ENCODE results near the gene CDCA3.

CDCA3 gene

DNA sequence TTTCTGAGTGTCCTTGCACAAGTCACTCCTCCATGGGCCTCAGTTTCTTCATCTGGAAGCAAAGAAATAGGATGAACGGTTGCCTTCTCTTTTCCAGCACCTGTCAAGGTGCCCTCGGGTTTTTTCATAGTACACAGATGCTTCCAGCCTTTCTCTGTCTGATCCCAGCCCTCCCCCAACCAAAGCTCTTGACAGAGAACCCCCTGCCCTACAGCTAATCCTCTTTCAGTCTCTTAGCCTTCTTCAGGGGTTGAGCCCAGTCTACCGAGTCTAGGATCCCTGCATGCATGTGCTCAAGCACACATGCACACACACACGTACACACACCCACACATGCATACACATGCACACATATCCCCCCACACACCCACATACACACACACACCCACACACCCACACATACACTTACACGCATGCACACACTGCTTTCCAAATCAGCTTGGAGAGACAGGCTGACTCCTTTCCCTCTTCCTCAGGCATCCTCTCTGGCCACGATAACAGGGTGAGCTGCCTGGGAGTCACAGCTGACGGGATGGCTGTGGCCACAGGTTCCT, 4.7 kb downstream of the CDCA3 start:
- no peak for DNase-seq (ENCODE audit: insufficient read length)

DNA sequence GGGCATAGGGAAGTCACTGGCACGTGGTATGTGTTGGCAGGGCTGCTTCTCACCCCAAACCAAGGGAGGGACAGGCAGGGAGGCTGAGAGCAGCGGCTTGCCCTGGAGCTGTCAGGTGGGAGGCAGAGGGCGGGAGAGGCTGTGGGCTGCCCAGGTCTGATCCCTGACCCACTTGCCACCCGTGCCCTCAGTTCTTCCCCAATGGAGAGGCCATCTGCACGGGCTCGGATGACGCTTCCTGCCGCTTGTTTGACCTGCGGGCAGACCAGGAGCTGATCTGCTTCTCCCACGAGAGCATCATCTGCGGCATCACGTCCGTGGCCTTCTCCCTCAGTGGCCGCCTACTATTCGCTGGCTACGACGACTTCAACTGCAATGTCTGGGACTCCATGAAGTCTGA, 5.7 kb downstream of the CDCA3 start:
- no peak for TF ChIP-seq TAF1 (IDR thresholded peaks at IDR 0.05; ENCODE audit: borderline replicate concordance, low read depth, low read length)
- TF ChIP-seq POLR2AphosphoS5 (IDR thresholded peaks at IDR 0.05; ENCODE audit: low read depth, low read length): no peak
- no peak for TF ChIP-seq POLR2A (IDR thresholded peaks at IDR 0.05; ENCODE audit: low read depth, low read length)
- DNase-seq (ENCODE audit: insufficient read length): no peak
- no peak for FAIRE-seq

More for the DNA sequence above, 4.7 kb downstream of the CDCA3 start:
- no peak for FAIRE-seq
- TF ChIP-seq POLR2AphosphoS5 (IDR thresholded peaks at IDR 0.05; ENCODE audit: low read depth, low read length): no peak
- TF ChIP-seq POLR2A (IDR thresholded peaks at IDR 0.05; ENCODE audit: low read depth, low read length): no peak
- TF ChIP-seq TAF1 (IDR thresholded peaks at IDR 0.05; ENCODE audit: borderline replicate concordance, low read depth, low read length): no peak

GRCh38 chr12:6843118-6843902, 7.8 kb downstream of the CDCA3 start:
- FAIRE-seq (no peak), DNase-seq (ENCODE audit: insufficient read length) (no peak)
- no peak for TF ChIP-seq POLR2A (IDR thresholded peaks at IDR 0.05; ENCODE audit: low read depth, low read length)
- no peak for TF ChIP-seq TAF1 (IDR thresholded peaks at IDR 0.05; ENCODE audit: borderline replicate concordance, low read depth, low read length)
- TF ChIP-seq POLR2AphosphoS5 (IDR thresholded peaks at IDR 0.05; ENCODE audit: low read depth, low read length): no peak

- no peak for TF ChIP-seq POLR2AphosphoS5 (IDR thresholded peaks at IDR 0.05; ENCODE audit: low read depth, low read length)
- TF ChIP-seq POLR2A (IDR thresholded peaks at IDR 0.05; ENCODE audit: low read depth, low read length): no peak
- no peak for TF ChIP-seq TAF1 (IDR thresholded peaks at IDR 0.05; ENCODE audit: borderline replicate concordance, low read depth, low read length)
- DNase-seq (ENCODE audit: insufficient read length) (no peak), FAIRE-seq (no peak)
These were observed 9.0 kb downstream of the CDCA3 start for GRCh38 chr12:6842075-6842474.

DNA sequence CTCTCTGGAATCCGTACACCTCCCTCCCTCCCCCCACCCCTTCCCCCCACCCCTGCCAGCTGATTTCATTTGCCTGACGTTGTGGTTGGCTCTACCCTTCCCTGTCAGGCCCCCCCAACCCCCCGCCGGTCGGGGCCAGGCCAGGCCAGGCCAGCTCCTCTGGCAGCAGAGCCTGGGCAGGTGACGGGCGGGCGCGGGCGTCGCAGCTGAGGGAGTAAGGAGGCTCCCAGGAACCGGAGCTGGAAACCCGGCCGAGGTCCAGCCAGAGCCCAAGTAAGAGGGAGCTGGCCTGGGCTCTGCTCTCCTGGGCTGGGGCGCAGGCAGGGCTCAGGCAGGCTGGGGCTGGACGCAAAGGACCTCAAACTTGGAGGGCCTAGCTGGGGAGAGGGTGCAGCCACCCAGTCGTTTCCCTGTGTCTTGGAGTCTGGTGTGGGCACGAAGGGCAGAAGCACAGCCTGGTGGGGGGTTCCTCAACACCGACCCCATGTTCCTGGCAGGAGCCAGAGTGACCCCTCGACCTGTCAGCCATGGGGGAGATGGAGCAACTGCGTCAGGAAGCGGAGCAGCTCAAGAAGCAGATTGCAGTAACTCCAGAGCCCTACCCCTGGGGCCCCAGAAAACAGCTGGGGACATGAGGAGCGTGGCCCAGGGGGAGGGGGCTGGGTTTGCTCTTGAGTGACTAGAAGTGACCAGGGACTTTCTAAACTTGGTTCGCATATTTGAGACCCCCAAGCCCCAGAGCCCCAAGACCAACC, 10.1 kb downstream of the CDCA3 start, which contains the start of gene GNB3:
Gene GNB3 (plus strand): TSS at position 165 of the 755 bp plus-strand sequence. CDS start 363 bp downstream, at position 528.
- no peak for DNase-seq (ENCODE audit: insufficient read length)
- TF ChIP-seq POLR2A (IDR thresholded peaks at IDR 0.05; ENCODE audit: low read depth, low read length) (no peak), POLR2AphosphoS5 (IDR thresholded peaks at IDR 0.05; ENCODE audit: low read depth, low read length) (no peak), TAF1 (IDR thresholded peaks at IDR 0.05; ENCODE audit: borderline replicate concordance, low read depth, low read length) (no peak)
- no peak for FAIRE-seq

GRCh38 chr12:6840330-6840729, 10.8 kb downstream of the CDCA3 start:
- FAIRE-seq (no peak), DNase-seq (ENCODE audit: insufficient read length) (no peak)
- TF ChIP-seq POLR2A (IDR thresholded peaks at IDR 0.05; ENCODE audit: low read depth, low read length) (no peak), POLR2AphosphoS5 (IDR thresholded peaks at IDR 0.05; ENCODE audit: low read depth, low read length) (no peak), TAF1 (IDR thresholded peaks at IDR 0.05; ENCODE audit: borderline replicate concordance, low read depth, low read length) (no peak)

DNA sequence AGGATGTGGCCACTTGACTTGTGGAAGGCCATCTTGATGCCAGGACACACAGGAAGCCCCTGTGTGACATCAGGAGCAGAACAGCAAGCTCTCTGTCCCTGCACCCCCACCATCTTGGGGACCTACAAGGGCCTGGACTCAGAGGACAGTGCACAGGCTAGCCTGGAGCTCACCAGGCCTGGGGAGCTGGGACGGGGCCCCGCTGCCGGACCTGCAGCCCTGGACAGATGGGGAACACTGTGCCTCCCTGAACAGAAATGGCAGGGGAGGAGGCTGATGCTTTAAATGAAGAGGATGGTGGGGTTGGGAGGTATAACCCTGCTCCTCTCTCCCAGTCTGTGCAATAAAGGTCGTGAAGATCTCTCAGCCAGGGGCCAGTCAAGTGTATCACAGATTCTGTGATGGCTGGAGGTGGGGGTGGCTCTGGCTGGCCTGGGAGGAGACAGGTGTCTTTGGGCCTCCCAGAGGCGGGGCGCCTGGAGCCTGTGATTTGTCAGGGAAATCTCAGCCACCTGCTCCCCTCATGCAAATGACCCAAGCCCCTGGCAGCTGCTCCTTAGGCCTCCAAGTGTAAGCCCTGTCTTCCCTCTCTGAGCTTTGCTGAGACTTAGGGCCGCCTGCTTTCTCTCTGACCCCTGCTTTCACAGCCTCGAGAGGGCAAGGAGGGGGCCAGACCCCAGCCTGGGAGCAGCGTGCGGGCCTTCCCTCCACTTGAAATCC, 11.4 kb downstream of the CDCA3 start:
- TF ChIP-seq TAF1 (IDR thresholded peaks at IDR 0.05; ENCODE audit: borderline replicate concordance, low read depth, low read length) (no peak), POLR2A (IDR thresholded peaks at IDR 0.05; ENCODE audit: low read depth, low read length) (no peak), POLR2AphosphoS5 (IDR thresholded peaks at IDR 0.05; ENCODE audit: low read depth, low read length) (no peak)
- FAIRE-seq: peak; percentile 90
- DNase-seq (ENCODE audit: insufficient read length): peak; percentile 74

GRCh38 chr12:6838854-6839253, 12.2 kb downstream of the CDCA3 start:
- TF ChIP-seq TAF1 (IDR thresholded peaks at IDR 0.05; ENCODE audit: borderline replicate concordance, low read depth, low read length) (no peak), POLR2AphosphoS5 (IDR thresholded peaks at IDR 0.05; ENCODE audit: low read depth, low read length) (no peak), POLR2A (IDR thresholded peaks at IDR 0.05; ENCODE audit: low read depth, low read length) (no peak)
- FAIRE-seq (no peak), DNase-seq (ENCODE audit: insufficient read length) (no peak)

DNA sequence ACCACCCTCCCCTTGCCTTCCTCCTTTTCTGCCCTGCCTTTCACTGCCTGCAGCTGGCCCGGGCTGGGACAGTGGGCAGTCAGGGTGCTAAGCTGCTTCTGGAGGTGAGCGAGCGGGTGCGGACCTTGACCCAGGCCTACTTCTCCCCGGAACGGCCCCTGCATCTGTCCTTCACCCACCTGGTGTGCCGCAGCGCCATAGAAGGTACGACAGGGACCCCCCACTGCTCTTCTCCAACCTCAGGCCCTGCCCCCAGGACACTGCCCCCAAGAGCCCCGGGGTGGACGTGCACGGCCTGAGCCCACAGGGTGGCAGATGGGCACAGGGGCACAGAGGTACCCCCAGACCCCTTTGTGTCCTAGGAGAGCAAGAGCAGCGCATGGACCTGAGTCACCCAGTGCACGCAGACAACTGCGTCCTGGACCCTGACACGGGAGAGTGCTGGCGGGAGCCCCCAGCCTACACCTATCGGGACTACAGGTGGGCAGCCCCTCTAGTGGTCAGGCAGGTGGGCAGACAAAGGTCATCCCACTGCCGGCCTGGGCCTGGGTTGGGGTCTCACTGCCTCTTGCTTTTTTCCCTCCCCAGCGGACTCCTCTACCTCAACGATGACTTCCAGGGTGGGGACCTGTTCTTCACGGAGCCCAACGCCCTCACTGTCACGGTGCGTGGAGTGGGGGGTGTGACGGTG, 13.6 kb downstream of the CDCA3 start:
- FAIRE-seq: no peak
- DNase-seq (ENCODE audit: insufficient read length): no peak
- TF ChIP-seq POLR2AphosphoS5 (IDR thresholded peaks at IDR 0.05; ENCODE audit: low read depth, low read length) (no peak), TAF1 (IDR thresholded peaks at IDR 0.05; ENCODE audit: borderline replicate concordance, low read depth, low read length) (no peak), POLR2A (IDR thresholded peaks at IDR 0.05; ENCODE audit: low read depth, low read length) (no peak)

DNA sequence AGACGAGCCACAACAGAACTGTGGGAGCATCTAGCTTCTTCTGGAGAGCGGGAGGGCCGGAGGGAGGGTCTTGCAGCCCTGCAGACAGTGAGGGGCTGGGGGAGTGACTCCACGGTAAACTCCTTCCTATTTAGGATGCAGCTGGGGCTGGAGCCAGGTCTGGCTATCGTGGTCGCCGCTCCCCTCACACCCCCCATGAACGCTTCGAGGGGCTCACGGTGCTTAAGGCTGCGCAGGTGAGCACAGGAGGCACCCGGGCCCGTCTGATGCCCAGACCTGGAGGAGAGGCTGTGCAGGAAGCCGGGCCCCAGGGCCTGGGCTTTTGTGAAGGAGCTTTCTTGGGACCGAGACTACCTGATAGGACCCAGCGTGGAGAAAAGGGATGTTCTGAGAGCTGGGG, 14.2 kb downstream of the CDCA3 start:
- no peak for FAIRE-seq
- no peak for DNase-seq (ENCODE audit: insufficient read length)
- TF ChIP-seq POLR2AphosphoS5 (IDR thresholded peaks at IDR 0.05; ENCODE audit: low read depth, low read length) (no peak), TAF1 (IDR thresholded peaks at IDR 0.05; ENCODE audit: borderline replicate concordance, low read depth, low read length) (no peak), POLR2A (IDR thresholded peaks at IDR 0.05; ENCODE audit: low read depth, low read length) (no peak)

Data from GM12892 (cell line).